ENCODE measurements around the gene KRTAP5-1. TPM values are rescaled to one million over a fixed set of nuclear protein-coding genes. Genes with fewer than 3 reads are reported as not detected.
A peak's percentile ranks its signal among the peaks of the same experiment; 100 is the strongest.

Gene KRTAP5-1
- total and polyA plus RNA-seq, 5 donors = not detected

DNA sequence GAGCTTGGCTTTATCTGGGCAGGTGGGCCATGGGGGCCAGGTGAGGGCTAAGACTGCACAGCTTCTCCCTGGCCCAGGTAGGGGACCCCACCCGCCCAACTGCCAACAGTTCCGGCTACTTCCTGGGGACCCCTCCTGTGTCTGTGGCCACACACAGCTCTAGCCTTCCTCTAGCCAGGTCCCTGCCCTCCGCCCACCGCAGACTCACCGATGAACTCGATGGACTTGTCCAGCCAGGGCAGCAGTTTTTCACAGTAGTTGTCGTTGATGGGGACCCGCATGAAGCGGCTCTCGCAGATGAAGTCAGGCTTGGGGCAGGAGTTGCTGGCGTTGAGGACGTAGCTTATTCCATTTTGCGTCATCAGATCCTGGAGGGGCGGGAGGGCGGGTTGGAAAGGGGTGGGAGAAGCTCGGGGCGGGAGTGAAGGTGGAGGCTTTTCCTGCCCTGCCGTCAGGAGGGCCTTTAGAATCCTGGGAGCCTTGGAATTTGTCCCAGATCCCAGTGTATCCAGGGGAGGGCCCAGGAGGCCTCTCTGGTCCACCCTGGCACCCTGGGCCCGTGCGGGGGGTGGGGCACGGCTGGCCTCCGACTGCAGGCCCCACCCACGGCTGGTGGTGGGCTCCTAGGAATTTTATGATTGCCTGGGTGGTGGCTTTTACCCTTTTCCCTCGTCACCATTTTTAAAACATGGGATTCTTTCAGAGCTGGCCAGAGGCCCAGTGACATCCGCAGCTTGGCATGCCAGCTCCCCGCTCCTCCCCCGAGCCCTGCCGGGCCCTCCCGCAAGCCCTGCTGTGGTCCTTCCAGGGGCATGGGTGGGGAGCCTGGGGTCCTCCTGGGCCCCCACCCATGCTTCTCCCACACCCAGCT is 26.9 kb downstream of the KRTAP5-1 start:
- H3K4me3 ChIP-seq (ENCODE audit: low read length) = no peak overlapping the region
- H3K4me1 ChIP-seq (ENCODE audit: control insufficient read depth, insufficient read depth, low read length) = peaks cover 7% of the 10 kb centered on the region
- WGBS = 42% methylated on average over 29 of the region's 29 CpGs
- H3K27ac ChIP-seq (ENCODE audit: low read length) = peak overlapping the region; percentile 39
- H3K27me3 ChIP-seq (ENCODE audit: control insufficient read depth, insufficient read depth) = no peaks in the 10 kb centered on the region
- H3K9me3 ChIP-seq (ENCODE audit: control insufficient read depth, low read length) = no peaks in the 10 kb centered on the region
- intact Hi-C loops (cut with DNase I) = no loop called here
- ATAC-seq (peak; percentile 38 to 54), DNase-seq (peak; percentile 71 to 84 (median 81))

DNA sequence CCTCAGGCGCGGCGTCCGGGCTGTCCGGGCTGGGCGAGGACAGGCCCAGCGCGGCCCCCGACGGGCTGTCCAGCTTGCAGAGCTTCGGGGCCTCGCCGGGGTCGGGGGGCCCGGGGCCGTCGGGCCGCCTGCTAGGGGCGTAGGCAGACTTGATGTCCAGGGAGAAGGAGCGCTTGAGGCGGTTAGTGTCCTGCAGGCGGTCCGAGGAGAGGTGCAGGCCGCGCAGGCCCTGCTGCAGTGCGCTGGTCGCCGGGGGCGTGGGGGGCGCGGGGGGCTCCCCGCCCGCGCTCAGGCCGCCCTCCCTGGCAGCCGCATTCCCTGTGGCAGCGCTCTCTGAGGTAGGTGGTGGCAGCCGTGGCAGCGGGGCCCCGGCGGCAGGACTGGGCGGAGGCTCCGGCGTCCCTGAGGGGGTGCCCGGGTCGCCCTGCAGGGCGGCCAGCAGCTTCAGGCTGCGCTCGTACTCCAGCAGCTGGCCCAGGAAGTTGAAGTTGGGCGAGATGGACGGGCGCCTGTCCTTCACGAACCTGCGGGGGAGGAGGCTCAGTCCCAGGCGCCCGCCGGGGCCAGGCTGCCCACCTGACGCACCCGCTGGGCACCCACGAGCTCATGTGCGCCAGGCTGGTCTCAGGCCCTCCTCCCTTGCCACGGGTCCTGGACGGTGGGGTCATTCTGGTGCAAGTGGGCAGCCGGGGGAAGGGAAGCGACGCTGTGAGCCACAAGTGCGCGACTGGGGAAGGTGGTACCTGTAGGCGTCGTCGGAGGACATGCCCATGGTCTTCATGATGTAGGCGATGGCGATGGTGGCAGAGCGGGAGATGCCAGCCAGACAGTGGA is 27.8 kb downstream of the KRTAP5-1 start:
- DNase-seq (peak in 2 of 3 donors; percentile 15 to 45), ATAC-seq (no peak)
- H3K4me1 ChIP-seq (ENCODE audit: control insufficient read depth, insufficient read depth, low read length) = peaks cover 7% of the 10 kb centered on the region

GRCh38 chr11:1556278-1556902 is 28.7 kb downstream of the KRTAP5-1 start:
- DNase-seq = peak in 1 of 3 donors; percentile 14
- intact Hi-C loops (cut with DNase I) = no loop called here
- WGBS = 77% methylated on average over 63 of the region's 63 CpGs
- no peak overlapping the region for H3K27ac ChIP-seq (ENCODE audit: low read length)
- H3K4me3 ChIP-seq (ENCODE audit: low read length) = no peak overlapping the region
- peaks cover 7% of the 10 kb centered on the region for H3K4me1 ChIP-seq (ENCODE audit: control insufficient read depth, insufficient read depth, low read length)
- ATAC-seq = no peak
- H3K27me3 ChIP-seq (ENCODE audit: control insufficient read depth, insufficient read depth) = no peaks in the 10 kb centered on the region
- H3K9me3 ChIP-seq (ENCODE audit: control insufficient read depth, low read length) = no peaks in the 10 kb centered on the region

More for the DNA sequence above, 27.8 kb downstream of the KRTAP5-1 start:
- H3K27me3 ChIP-seq (ENCODE audit: control insufficient read depth, insufficient read depth) = no peaks in the 10 kb centered on the region
- no peak overlapping the region for H3K4me3 ChIP-seq (ENCODE audit: low read length)
- intact Hi-C loops (cut with DNase I) = no loop called here
- WGBS = 91% methylated on average over 74 of the region's 74 CpGs
- no peaks in the 10 kb centered on the region for H3K9me3 ChIP-seq (ENCODE audit: control insufficient read depth, low read length)
- H3K27ac ChIP-seq (ENCODE audit: low read length) = peak overlapping the region; percentile 32

GRCh38 chr11:1555713-1556153 is 29.4 kb downstream of the KRTAP5-1 start:
- no peak for DNase-seq
- Histone ChIP-seq H3K27me3 (ENCODE audit: control insufficient read depth, insufficient read depth) (no peaks in the 10 kb centered on the region), H3K27ac (ENCODE audit: low read length) (no peak overlapping the region), H3K4me1 (ENCODE audit: control insufficient read depth, insufficient read depth, low read length) (peaks cover 7% of the 10 kb centered on the region), H3K9me3 (ENCODE audit: control insufficient read depth, low read length) (no peaks in the 10 kb centered on the region), H3K4me3 (ENCODE audit: low read length) (no peak overlapping the region)
- 91% methylated on average over 9 of the region's 9 CpGs for WGBS
- no peak for ATAC-seq
- intact Hi-C loops (cut with DNase I) = no loop called here

DNA sequence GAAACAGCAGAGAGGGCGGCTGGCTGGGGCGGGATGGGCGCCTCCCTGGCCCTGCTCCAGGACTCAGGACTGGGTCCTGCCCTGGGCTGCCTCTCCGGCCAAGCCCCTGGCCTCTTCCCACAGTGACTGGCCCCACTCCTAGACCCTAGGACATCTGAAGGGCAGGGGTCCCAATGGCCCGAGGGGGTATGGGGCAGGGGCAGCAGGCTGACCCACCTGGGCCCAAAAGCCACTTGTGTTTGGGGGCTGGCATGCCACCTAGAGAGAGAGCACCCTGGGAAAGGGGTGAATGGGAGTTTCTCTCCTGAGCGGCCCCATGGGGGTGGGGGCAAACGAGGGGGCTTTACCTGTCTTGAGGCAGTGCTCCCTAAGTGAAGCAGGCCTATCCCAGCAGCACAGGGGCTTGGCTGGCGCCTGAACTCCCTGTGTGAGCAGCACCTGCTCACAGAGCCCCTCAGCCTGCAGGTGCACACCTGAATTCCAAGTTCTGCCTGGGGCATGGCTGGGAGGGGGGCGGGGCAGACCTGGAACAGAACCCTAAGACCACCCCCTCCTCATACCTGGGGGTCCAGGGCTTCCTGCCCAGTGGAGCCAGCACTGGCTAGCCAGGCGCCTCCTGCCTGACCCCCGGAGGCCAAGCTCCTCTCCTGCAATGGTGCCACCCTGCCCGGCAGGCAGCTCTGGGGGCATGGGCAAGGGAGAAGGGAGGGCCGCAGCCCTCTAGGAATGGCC is 29.9 kb downstream of the KRTAP5-1 start:
- ATAC-seq (no peak), DNase-seq (peak in 2 of 3 donors; percentile 13 to 43)
- Histone ChIP-seq H3K9me3 (ENCODE audit: control insufficient read depth, low read length) (no peaks in the 10 kb centered on the region), H3K4me3 (ENCODE audit: low read length) (no peak overlapping the region), H3K4me1 (ENCODE audit: control insufficient read depth, insufficient read depth, low read length) (peaks cover 7% of the 10 kb centered on the region), H3K27ac (ENCODE audit: low read length) (no peak overlapping the region), H3K27me3 (ENCODE audit: control insufficient read depth, insufficient read depth) (no peaks in the 10 kb centered on the region)
- intact Hi-C loops (cut with DNase I) = no loop called here
- 82% methylated on average over 13 of the region's 13 CpGs for WGBS

DNA sequence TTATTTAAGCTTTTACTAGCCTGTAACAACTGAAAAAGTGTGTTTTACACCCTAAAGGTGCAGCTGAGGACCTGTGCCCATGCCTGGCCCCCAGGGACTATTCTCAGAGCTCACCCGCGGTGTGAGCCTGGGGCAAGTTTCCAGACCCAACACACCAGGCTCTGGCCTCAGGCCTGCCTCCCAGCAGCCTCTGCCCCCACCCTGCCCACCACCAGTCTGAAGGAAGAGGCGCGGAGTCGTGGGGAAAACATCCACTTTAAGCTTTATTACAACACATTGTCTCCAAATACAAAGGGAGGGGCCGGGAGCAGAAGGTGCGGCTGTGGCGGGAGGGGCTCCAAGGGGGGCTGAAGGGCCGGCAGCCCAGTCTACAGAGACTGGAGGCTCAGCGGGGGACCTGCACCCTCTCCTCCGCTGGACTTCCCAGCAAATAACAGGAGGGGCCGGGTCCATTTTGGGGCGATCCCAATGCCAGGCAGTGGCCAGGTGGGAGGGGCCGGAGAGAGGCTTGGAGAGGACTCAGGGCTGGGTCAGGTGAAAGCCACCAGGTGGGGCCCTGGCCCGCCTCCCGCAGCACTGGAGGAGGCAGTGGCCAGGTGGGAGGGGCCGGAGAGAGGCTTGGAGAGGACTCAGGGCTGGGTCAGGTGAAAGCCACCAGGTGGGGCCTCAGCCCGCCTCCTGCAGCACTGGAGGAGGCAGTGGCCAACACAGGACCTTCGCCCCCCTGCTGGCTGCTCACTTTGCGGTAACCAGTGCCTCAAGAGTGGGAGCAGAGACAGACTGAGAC is 31.1 kb downstream of the KRTAP5-1 start:
- whole genome bisulfite sequencing = 73% methylated on average over 20 of the region's 20 CpGs
- H3K27ac ChIP-seq (ENCODE audit: low read length) = no peak overlapping the region
- peaks cover 6% of the 10 kb centered on the region for H3K4me1 ChIP-seq (ENCODE audit: control insufficient read depth, insufficient read depth, low read length)
- ATAC-seq (peak; percentile 4 to 9), DNase-seq (peak; percentile 14 to 60 (median 45))
- H3K27me3 ChIP-seq (ENCODE audit: control insufficient read depth, insufficient read depth) = no peaks in the 10 kb centered on the region
- H3K9me3 ChIP-seq (ENCODE audit: control insufficient read depth, low read length) = no peaks in the 10 kb centered on the region
- no peak overlapping the region for H3K4me3 ChIP-seq (ENCODE audit: low read length)
- intact Hi-C loops (cut with DNase I) = no loop called here

- intact Hi-C loops (cut with DNase I) = loop anchor here in 3 of 4 donors (10.0 kb wide), 1 partner anchor 75 kb away; the partner anchor contains the start of genes KRTAP5-4 (in 3 of the 3) and KRTAP5-5 (in 3 of the 3)
- no peak overlapping the region for H3K4me3 ChIP-seq (ENCODE audit: low read length)
- H3K9me3 ChIP-seq (ENCODE audit: control insufficient read depth, low read length) = no peaks in the 10 kb centered on the region
- ATAC-seq (no peak), DNase-seq (peak in 2 of 3 donors; percentile 32 to 45)
- peaks cover 2% of the 10 kb centered on the region for H3K4me1 ChIP-seq (ENCODE audit: control insufficient read depth, insufficient read depth, low read length)
- H3K27ac ChIP-seq (ENCODE audit: low read length) = peak overlapping the region; percentile 75
- H3K27me3 ChIP-seq (ENCODE audit: control insufficient read depth, insufficient read depth) = no peaks in the 10 kb centered on the region
- WGBS = 79% methylated on average over 13 of the region's 13 CpGs
Observed at GRCh38 chr11:1549338-1550330, 35.4 kb downstream of the KRTAP5-1 start.

- DNase-seq = peak; percentile 72 to 85 (median 81)
- peak; percentile 73 to 77 for ATAC-seq
- H3K27ac ChIP-seq (ENCODE audit: low read length) = peak overlapping the region; percentile 77
- no peaks in the 10 kb centered on the region for H3K9me3 ChIP-seq (ENCODE audit: control insufficient read depth, low read length)
- H3K27me3 ChIP-seq (ENCODE audit: control insufficient read depth, insufficient read depth) = no peaks in the 10 kb centered on the region
- WGBS = 11% methylated on average over 34 of the region's 34 CpGs
- no peak overlapping the region for H3K4me3 ChIP-seq (ENCODE audit: low read length)
- H3K4me1 ChIP-seq (ENCODE audit: control insufficient read depth, insufficient read depth, low read length) = no peaks in the 10 kb centered on the region
- intact Hi-C loops (cut with DNase I) = loop anchor here in 3 of 4 donors (10.0 kb wide), 1 partner anchor 76 kb away; the partner anchor contains the start of genes KRTAP5-4 (in 3 of the 3) and KRTAP5-5 (in 3 of the 3)
Observed at GRCh38 chr11:1548221-1549070, 36.6 kb downstream of the KRTAP5-1 start.

Data from right cardiac atrium (tissue), 5 donors.